Measurements from ENCODE around the gene EXOC4.

Gene EXOC4

GRCh38 chr7:133696056-133696455 is 443.2 kb downstream of the EXOC4 start:
- DNase-seq (ENCODE audit: low read depth in 1 of 2, low spot score in 1 of 2) = no peak

- DNase-seq (ENCODE audit: low read depth in 1 of 2, low spot score in 1 of 2) = no peak
Measured at GRCh38 chr7:133697585-133697984, 444.7 kb downstream of the EXOC4 start.

GRCh38 chr7:133698127-133698526 is 445.2 kb downstream of the EXOC4 start:
- no peak for DNase-seq (ENCODE audit: low read depth in 1 of 2, low spot score in 1 of 2)

GRCh38 chr7:133699386-133699785 is 446.5 kb downstream of the EXOC4 start:
- no peak for DNase-seq (ENCODE audit: low read depth in 1 of 2, low spot score in 1 of 2)

GRCh38 chr7:133702078-133702477 is 449.2 kb downstream of the EXOC4 start:
- no peak for DNase-seq (ENCODE audit: low read depth in 1 of 2, low spot score in 1 of 2)

GRCh38 chr7:133702960-133703359 is 450.1 kb downstream of the EXOC4 start:
- no peak for DNase-seq (ENCODE audit: low read depth in 1 of 2, low spot score in 1 of 2)

- DNase-seq (ENCODE audit: low read depth in 1 of 2, low spot score in 1 of 2) = no peak
Measured at GRCh38 chr7:133703547-133703946, 450.7 kb downstream of the EXOC4 start.

GRCh38 chr7:133704453-133704852 is 451.6 kb downstream of the EXOC4 start:
- DNase-seq (ENCODE audit: low read depth in 1 of 2, low spot score in 1 of 2) = no peak

GRCh38 chr7:133705596-133705995 is 452.7 kb downstream of the EXOC4 start:
- no peak for DNase-seq (ENCODE audit: low read depth in 1 of 2, low spot score in 1 of 2)

GRCh38 chr7:133706016-133706415 is 453.1 kb downstream of the EXOC4 start:
- no peak for DNase-seq (ENCODE audit: low read depth in 1 of 2, low spot score in 1 of 2)

GRCh38 chr7:133709036-133709880 is 456.4 kb downstream of the EXOC4 start:
- no peak for DNase-seq (ENCODE audit: low read depth in 1 of 2, low spot score in 1 of 2)

- DNase-seq (ENCODE audit: low read depth in 1 of 2, low spot score in 1 of 2) = no peak
Measured at GRCh38 chr7:133712544-133712943, 459.7 kb downstream of the EXOC4 start.

GRCh38 chr7:133714654-133715053 is 461.8 kb downstream of the EXOC4 start:
- no peak for DNase-seq (ENCODE audit: low read depth in 1 of 2, low spot score in 1 of 2)

- no peak for DNase-seq (ENCODE audit: low read depth in 1 of 2, low spot score in 1 of 2)
Measured at GRCh38 chr7:133718131-133718530, 465.3 kb downstream of the EXOC4 start.

GRCh38 chr7:133723044-133723443 is 470.2 kb downstream of the EXOC4 start:
- no peak for DNase-seq (ENCODE audit: low read depth in 1 of 2, low spot score in 1 of 2)

GRCh38 chr7:133724148-133724547 is 471.3 kb downstream of the EXOC4 start:
- DNase-seq (ENCODE audit: low read depth in 1 of 2, low spot score in 1 of 2) = no peak

GRCh38 chr7:133724694-133725093 is 471.8 kb downstream of the EXOC4 start:
- DNase-seq (ENCODE audit: low read depth in 1 of 2, low spot score in 1 of 2) = no peak

GRCh38 chr7:133727476-133728214 is 474.8 kb downstream of the EXOC4 start:
- DNase-seq (ENCODE audit: low read depth in 1 of 2, low spot score in 1 of 2) = no peak

- DNase-seq (ENCODE audit: low read depth in 1 of 2, low spot score in 1 of 2) = no peak
Measured at GRCh38 chr7:133730360-133730759, 477.5 kb downstream of the EXOC4 start.

GRCh38 chr7:133733401-133733800 is 480.5 kb downstream of the EXOC4 start:
- no peak for DNase-seq (ENCODE audit: low read depth in 1 of 2, low spot score in 1 of 2)

- no peak for DNase-seq (ENCODE audit: low read depth in 1 of 2, low spot score in 1 of 2)
Measured at GRCh38 chr7:133735222-133735621, 482.3 kb downstream of the EXOC4 start.

- no peak for DNase-seq (ENCODE audit: low read depth in 1 of 2, low spot score in 1 of 2)
Measured at GRCh38 chr7:133739817-133740216, 486.9 kb downstream of the EXOC4 start.

Data from activated T-helper 1 cell treated with anti-CD3 and anti-CD28 coated beads, Interleukin-2, amount 50 U/mL, for 16 hours (primary cell).